ENCODE measurements around the gene RIMKLA.

Gene RIMKLA

GRCh38 chr1:42434340-42434739 is 53.7 kb downstream of the RIMKLA start:
- FAIRE-seq (no peak), DNase-seq (ENCODE audit: insufficient read length, low spot score) (no peak)
- TF ChIP-seq PAX5 (IDR thresholded peaks at IDR 0.05; ENCODE audit: insufficient read depth, low read length, severe bottlenecking) (no peak), POLR2AphosphoS5 (IDR thresholded peaks at IDR 0.05; ENCODE audit: low read depth, low read length) (no peak)

- FAIRE-seq (no peak), DNase-seq (ENCODE audit: insufficient read length, low spot score) (no peak)
- TF ChIP-seq TAF1 (IDR thresholded peaks at IDR 0.05; ENCODE audit: low read depth, low read length), result no peak
- no peak for TF ChIP-seq POLR2AphosphoS5 (IDR thresholded peaks at IDR 0.05; ENCODE audit: low read depth, low read length)
- no peak for TF ChIP-seq SPI1 (IDR thresholded peaks at IDR 0.05; ENCODE audit: low read depth, low read length)
- no peak for TF ChIP-seq POU2F2 (IDR thresholded peaks at IDR 0.05; ENCODE audit: low read depth, low read length)
- no peak for TF ChIP-seq POLR2A (IDR thresholded peaks at IDR 0.05; ENCODE audit: low read depth, low read length)
- no peak for TF ChIP-seq PAX5 (IDR thresholded peaks at IDR 0.05; ENCODE audit: insufficient read depth, low read length, severe bottlenecking)
These were observed 59.3 kb downstream of the RIMKLA start for GRCh38 chr1:42439940-42440339.

- FAIRE-seq, result no peak
- TF ChIP-seq TAF1 (IDR thresholded peaks at IDR 0.05; ENCODE audit: low read depth, low read length) (no peak), POLR2A (IDR thresholded peaks at IDR 0.05; ENCODE audit: low read depth, low read length) (no peak), SPI1 (IDR thresholded peaks at IDR 0.05; ENCODE audit: low read depth, low read length) (no peak), POLR2AphosphoS5 (IDR thresholded peaks at IDR 0.05; ENCODE audit: low read depth, low read length) (no peak), POU2F2 (IDR thresholded peaks at IDR 0.05; ENCODE audit: low read depth, low read length) (no peak), PAX5 (IDR thresholded peaks at IDR 0.05; ENCODE audit: insufficient read depth, low read length, severe bottlenecking) (no peak)
- DNase-seq (ENCODE audit: insufficient read length, low spot score), result no peak
These were observed 62.1 kb downstream of the RIMKLA start for GRCh38 chr1:42442662-42443061.

GRCh38 chr1:42449256-42449655 is 68.7 kb downstream of the RIMKLA start:
- FAIRE-seq, result no peak
- no peak for DNase-seq (ENCODE audit: insufficient read length, low spot score)
- TF ChIP-seq SPI1 (IDR thresholded peaks at IDR 0.05; ENCODE audit: low read depth, low read length), result no peak

GRCh38 chr1:42450061-42450460 is 69.5 kb downstream of the RIMKLA start:
- DNase-seq (ENCODE audit: insufficient read length, low spot score) (no peak), FAIRE-seq (no peak)
- no peak for TF ChIP-seq POLR2AphosphoS5 (IDR thresholded peaks at IDR 0.05; ENCODE audit: low read depth, low read length)
- TF ChIP-seq POU2F2 (IDR thresholded peaks at IDR 0.05; ENCODE audit: low read depth, low read length), result no peak
- TF ChIP-seq POLR2A (IDR thresholded peaks at IDR 0.05; ENCODE audit: low read depth, low read length), result no peak
- no peak for TF ChIP-seq TAF1 (IDR thresholded peaks at IDR 0.05; ENCODE audit: low read depth, low read length)
- TF ChIP-seq SPI1 (IDR thresholded peaks at IDR 0.05; ENCODE audit: low read depth, low read length), result no peak
- no peak for TF ChIP-seq PAX5 (IDR thresholded peaks at IDR 0.05; ENCODE audit: insufficient read depth, low read length, severe bottlenecking)

- TF ChIP-seq POU2F2 (IDR thresholded peaks at IDR 0.05; ENCODE audit: low read depth, low read length) (no peak), POLR2AphosphoS5 (IDR thresholded peaks at IDR 0.05; ENCODE audit: low read depth, low read length) (no peak), SPI1 (IDR thresholded peaks at IDR 0.05; ENCODE audit: low read depth, low read length) (no peak), POLR2A (IDR thresholded peaks at IDR 0.05; ENCODE audit: low read depth, low read length) (no peak), TAF1 (IDR thresholded peaks at IDR 0.05; ENCODE audit: low read depth, low read length) (no peak), PAX5 (IDR thresholded peaks at IDR 0.05; ENCODE audit: insufficient read depth, low read length, severe bottlenecking) (no peak)
- FAIRE-seq, result no peak
- no peak for DNase-seq (ENCODE audit: insufficient read length, low spot score)
These were observed 72.8 kb downstream of the RIMKLA start for GRCh38 chr1:42453386-42453785.

- no peak for DNase-seq (ENCODE audit: insufficient read length, low spot score)
- FAIRE-seq, result no peak
- TF ChIP-seq SPI1 (IDR thresholded peaks at IDR 0.05; ENCODE audit: low read depth, low read length), result no peak
- TF ChIP-seq PAX5 (IDR thresholded peaks at IDR 0.05; ENCODE audit: insufficient read depth, low read length, severe bottlenecking), result no peak
- TF ChIP-seq POU2F2 (IDR thresholded peaks at IDR 0.05; ENCODE audit: low read depth, low read length), result no peak
- TF ChIP-seq POLR2A (IDR thresholded peaks at IDR 0.05; ENCODE audit: low read depth, low read length), result no peak
These were observed 73.8 kb downstream of the RIMKLA start for GRCh38 chr1:42454403-42454802.

GRCh38 chr1:42456010-42456753 is 75.6 kb downstream of the RIMKLA start, which contains the start of the genes PPCS and ZMYND12:
PPCS (plus strand) TSS chr1:42456543; CDS start chr1:42456566, 23 bp downstream.
ZMYND12 (minus strand) TSS chr1:42456022; CDS start chr1:42455997, 25 bp downstream.
- DNase-seq (ENCODE audit: insufficient read length, low spot score), result peak; percentile 86
- peak; percentile 30 for TF ChIP-seq PAX5 (IDR thresholded peaks at IDR 0.05; ENCODE audit: insufficient read depth, low read length, severe bottlenecking)
- no peak for TF ChIP-seq POU2F2 (IDR thresholded peaks at IDR 0.05; ENCODE audit: low read depth, low read length)
- peak; percentile 77 for TF ChIP-seq TAF1 (IDR thresholded peaks at IDR 0.05; ENCODE audit: low read depth, low read length)
- peak; percentile 94 for TF ChIP-seq POLR2A (IDR thresholded peaks at IDR 0.05; ENCODE audit: low read depth, low read length)
- peak; percentile 93 for TF ChIP-seq POLR2AphosphoS5 (IDR thresholded peaks at IDR 0.05; ENCODE audit: low read depth, low read length)
- TF ChIP-seq SPI1 (IDR thresholded peaks at IDR 0.05; ENCODE audit: low read depth, low read length), result no peak; the same call in 1 of the 2 replicates
- FAIRE-seq, result peak; percentile 98

GRCh38 chr1:42456754-42457089 is 76.1 kb downstream of the RIMKLA start:
- DNase-seq (ENCODE audit: insufficient read length, low spot score) (peak; percentile 66), FAIRE-seq (no peak)
- no peak; the same call in 1 of the 2 replicates for TF ChIP-seq TAF1 (IDR thresholded peaks at IDR 0.05; ENCODE audit: low read depth, low read length)
- TF ChIP-seq POLR2AphosphoS5 (IDR thresholded peaks at IDR 0.05; ENCODE audit: low read depth, low read length), result no peak; the same call in 1 of the 2 replicates
- peak; percentile 53; the same call in 1 of the 2 replicates for TF ChIP-seq POLR2A (IDR thresholded peaks at IDR 0.05; ENCODE audit: low read depth, low read length)
- peak; percentile 69 for TF ChIP-seq SPI1 (IDR thresholded peaks at IDR 0.05; ENCODE audit: low read depth, low read length)

- FAIRE-seq (no peak), DNase-seq (ENCODE audit: insufficient read length, low spot score) (no peak)
- TF ChIP-seq SPI1 (IDR thresholded peaks at IDR 0.05; ENCODE audit: low read depth, low read length), result no peak
- TF ChIP-seq TAF1 (IDR thresholded peaks at IDR 0.05; ENCODE audit: low read depth, low read length), result no peak
- no peak for TF ChIP-seq POLR2AphosphoS5 (IDR thresholded peaks at IDR 0.05; ENCODE audit: low read depth, low read length)
- no peak for TF ChIP-seq POU2F2 (IDR thresholded peaks at IDR 0.05; ENCODE audit: low read depth, low read length)
- no peak for TF ChIP-seq PAX5 (IDR thresholded peaks at IDR 0.05; ENCODE audit: insufficient read depth, low read length, severe bottlenecking)
- TF ChIP-seq POLR2A (IDR thresholded peaks at IDR 0.05; ENCODE audit: low read depth, low read length), result no peak
These were observed 80.6 kb downstream of the RIMKLA start for GRCh38 chr1:42461196-42461595.
